Measurements from ENCODE around the gene ASPSCR1. TPM values are rescaled to one million over a fixed set of nuclear protein-coding genes. Genes with fewer than 3 reads are reported as not detected.

The ASPSCR1 gene
- total and polyA plus RNA-seq, 2 of the 13 experiments (the other 11 are each of a cell fraction or from before 2014, with no cell fraction given), result 274 to 314 TPM

- no peak for TF ChIP-seq ZNF770 (CRISPR knock-in tag; IDR thresholded peaks at IDR 0.05)
- TF ChIP-seq MNT (IDR thresholded peaks at IDR 0.05), result no peak
- TF ChIP-seq RBM39 (IDR thresholded peaks at IDR 0.05; ENCODE audit: low read depth, low read length, poor library complexity, severe bottlenecking), result peak; percentile 18
- no peak for TF ChIP-seq ZNF710 (CRISPR knock-in tag; IDR thresholded peaks at IDR 0.05; ENCODE audit: borderline replicate concordance)
- no peak for TF ChIP-seq ZNF224 (CRISPR knock-in tag; IDR thresholded peaks at IDR 0.05)
- TF ChIP-seq FOSL1 (CRISPR knock-in tag; IDR thresholded peaks at IDR 0.05; ENCODE audit: borderline replicate concordance), result no peak
- TF ChIP-seq KMT2A (CRISPR knock-in tag; IDR thresholded peaks at IDR 0.05), result no peak
- no peak for TF ChIP-seq ZBTB7A (CRISPR knock-in tag; IDR thresholded peaks at IDR 0.05)
- TF ChIP-seq ZNF569 (CRISPR knock-in tag; IDR thresholded peaks at IDR 0.05; ENCODE audit: borderline replicate concordance), result no peak
- TF ChIP-seq MAFK (conservative IDR thresholded peaks at IDR 0.05 in 1 of 2, IDR thresholded peaks at IDR 0.05 in 1 of 2; ENCODE audit: low read length in 2 of 2), result no peak
- no peak for TF ChIP-seq PRDM10 (CRISPR knock-in tag; IDR thresholded peaks at IDR 0.05; ENCODE audit: low read depth)
- TF ChIP-seq PAWR (CRISPR knock-in tag; IDR thresholded peaks at IDR 0.05; ENCODE audit: borderline replicate concordance), result no peak
- no peak for TF ChIP-seq GPN1 (CRISPR knock-in tag; IDR thresholded peaks at IDR 0.05; ENCODE audit: borderline replicate concordance)
- TF ChIP-seq POLR2G (IDR thresholded peaks at IDR 0.05; ENCODE audit: low read depth, low read length), result peak; percentile 53; the same call in 1 of the 2 replicates
- TF ChIP-seq IKZF4 (CRISPR knock-in tag; IDR thresholded peaks at IDR 0.05; ENCODE audit: borderline replicate concordance, low read depth, not compliant biosample characterization), result no peak
- TF ChIP-seq BORCS8-MEF2B (CRISPR knock-in tag; IDR thresholded peaks at IDR 0.05), result no peak
- no peak for TF ChIP-seq IRX3 (CRISPR knock-in tag; IDR thresholded peaks at IDR 0.05; ENCODE audit: borderline replicate concordance, low read depth)
- no peak for TF ChIP-seq POGZ (CRISPR knock-in tag; IDR thresholded peaks at IDR 0.05)
- TF ChIP-seq ZNF747 (CRISPR knock-in tag; IDR thresholded peaks at IDR 0.05; ENCODE audit: borderline replicate concordance), result no peak
Measured at GRCh38 chr17:82064433-82065192, 87.2 kb downstream of the ASPSCR1 start (continued).
